HG02588 (cell line): ENCODE results near the gene ADPGK.
A peak's percentile ranks its signal among the peaks of the same experiment; 100 is the strongest.
"Not testable (repeated sequence)": the region's sequence is repeated elsewhere in the genome, so short reads cannot be mapped to it uniquely, and the experiment has no call there.

Experiments
- ATAC-seq: cut with Tn5 transposase; IDR thresholded peaks from one replicate; pipeline ENCODE4 v1.9.1; 2021; ENCODE audit warnings: mild to moderate bottlenecking, moderate library complexity; ENCODE audit not compliant: unreplicated experiment

ADPGK gene

GRCh38 chr15:72783640-72784455 is at the start of gene ADPGK:
Gene ADPGK (minus strand): TSS chr15:72783758. CDS start chr15:72783691, 67 bp downstream.
- peak; percentile 76 for ATAC-seq

GRCh38 chr15:72827226-72827625 is 43.7 kb upstream of the ADPGK start:
- ATAC-seq: no peak

GRCh38 chr15:72826611-72827010 is 43.1 kb upstream of the ADPGK start:
- no peak for ATAC-seq

- no peak for ATAC-seq
Observed at GRCh38 chr15:72825829-72826228, 42.3 kb upstream of the ADPGK start.

DNA sequence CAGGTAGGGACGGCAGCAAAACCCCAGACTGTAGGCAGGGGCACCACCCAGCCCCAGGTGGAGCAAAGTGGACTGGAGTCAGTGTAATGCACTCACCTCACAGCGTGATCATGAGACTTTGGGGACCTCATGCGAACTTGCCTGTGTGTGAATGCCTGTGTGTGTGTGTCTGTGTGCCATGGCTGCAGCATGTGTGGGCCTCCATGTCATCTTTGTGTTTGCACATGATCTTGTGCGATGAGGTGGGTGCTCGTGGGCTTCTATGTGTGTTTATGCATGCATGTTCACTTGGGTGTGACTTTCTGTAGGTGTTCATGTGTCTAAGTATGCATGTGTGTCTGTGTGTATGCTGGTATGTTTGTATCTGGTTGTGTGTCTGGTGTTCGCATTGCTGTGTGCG is 41.2 kb upstream of the ADPGK start:
- no peak for ATAC-seq

DNA sequence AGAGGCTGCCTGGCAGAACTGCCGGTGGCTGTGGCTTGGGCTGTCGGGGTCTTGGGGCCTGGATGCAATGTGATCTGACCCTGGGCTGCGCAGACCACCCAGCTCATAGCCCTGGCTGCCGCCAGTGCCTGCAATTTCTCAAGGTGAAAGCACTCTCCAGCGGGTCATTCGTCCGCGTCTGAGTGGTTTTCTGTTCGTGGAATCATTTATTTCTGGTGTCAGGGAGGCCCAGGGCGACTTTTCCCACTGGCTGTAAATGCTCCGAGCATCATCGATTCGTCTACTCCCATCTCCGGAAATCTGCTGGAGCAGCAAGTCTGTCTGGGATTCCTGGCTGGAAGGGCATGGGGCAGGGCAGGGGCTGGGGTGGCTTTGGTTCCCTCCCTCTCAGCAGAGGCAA is 40.6 kb upstream of the ADPGK start:
- ATAC-seq: no peak

- no peak for ATAC-seq
Observed at GRCh38 chr15:72820278-72820677, 36.7 kb upstream of the ADPGK start.

GRCh38 chr15:72818632-72819031 is 35.1 kb upstream of the ADPGK start:
- no peak for ATAC-seq

- ATAC-seq: no peak
Observed at GRCh38 chr15:72813345-72814004, 29.9 kb upstream of the ADPGK start.

GRCh38 chr15:72809329-72809728 is 25.8 kb upstream of the ADPGK start:
- no peak for ATAC-seq

DNA sequence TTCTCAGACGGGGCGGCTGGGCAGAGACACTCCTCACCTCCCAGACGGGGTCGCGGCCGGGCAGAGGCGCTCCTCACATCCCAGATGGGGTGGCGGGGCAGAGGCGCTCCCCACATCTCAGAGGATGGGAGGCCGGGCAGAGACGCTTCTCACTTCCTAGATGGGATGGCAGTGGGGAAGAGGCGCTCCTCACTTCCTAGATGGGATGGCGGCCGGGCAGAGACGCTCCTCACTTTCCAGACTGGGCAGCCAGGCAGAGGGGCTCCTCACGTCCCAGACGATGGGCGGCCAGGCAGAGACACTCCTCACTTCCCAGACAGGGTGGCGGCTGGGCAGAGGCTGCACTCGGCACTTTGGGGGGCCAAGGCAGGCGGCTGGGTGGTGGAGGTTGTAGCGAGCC is 23.8 kb upstream of the ADPGK start:
- not testable (repeated sequence) for ATAC-seq

DNA sequence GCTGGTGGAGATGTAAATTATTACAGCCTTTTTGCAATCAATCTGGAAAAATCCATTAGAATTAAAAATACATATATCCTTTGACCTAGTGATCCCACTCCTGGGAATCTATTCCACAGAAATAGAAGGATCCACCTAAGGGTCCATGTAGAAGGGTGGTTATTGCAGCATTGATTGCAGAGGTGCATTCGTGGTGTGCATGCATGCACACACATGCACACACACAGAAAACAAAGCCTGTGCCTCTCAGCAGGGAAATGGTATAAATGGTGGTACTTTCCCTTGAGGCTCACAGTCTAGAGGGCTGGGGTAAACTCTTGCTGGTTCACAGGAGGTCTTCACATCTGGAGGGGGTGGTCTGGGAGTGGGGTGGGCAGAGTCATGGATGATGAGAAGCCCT is 19.4 kb upstream of the ADPGK start:
- ATAC-seq: no peak

- ATAC-seq: no peak
Observed at GRCh38 chr15:72801590-72802325, 18.2 kb upstream of the ADPGK start.

DNA sequence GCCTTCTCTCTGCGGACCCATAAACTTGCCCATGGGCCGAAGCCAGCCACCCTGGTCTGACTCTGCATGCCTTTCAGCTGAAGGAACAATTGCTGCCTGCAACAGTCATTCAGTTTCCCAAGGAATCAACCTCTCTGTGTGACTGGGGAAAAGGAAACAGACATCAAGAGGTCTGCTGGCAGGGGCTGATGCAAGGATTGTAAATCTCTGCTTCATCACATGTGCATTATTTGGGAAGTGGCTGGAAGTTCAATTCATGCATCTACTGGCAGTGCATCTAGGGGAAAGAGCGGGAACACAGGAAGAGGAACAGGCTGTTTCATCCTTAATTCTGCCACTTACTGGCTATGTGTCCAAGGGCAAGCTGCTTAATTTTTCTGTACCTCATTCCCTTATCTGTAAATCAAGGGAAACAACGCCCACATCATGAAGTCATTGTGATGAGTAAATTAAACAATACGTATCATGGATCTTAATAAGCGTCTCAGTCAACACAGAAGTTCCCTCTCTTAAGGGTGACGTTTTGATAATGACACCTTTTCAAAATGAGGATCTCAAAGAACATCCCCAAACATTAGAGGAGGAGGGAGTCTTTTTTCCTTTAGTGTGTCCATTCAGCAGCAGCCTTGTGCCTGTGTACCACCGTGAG is 17.4 kb upstream of the ADPGK start:
- ATAC-seq: no peak

DNA sequence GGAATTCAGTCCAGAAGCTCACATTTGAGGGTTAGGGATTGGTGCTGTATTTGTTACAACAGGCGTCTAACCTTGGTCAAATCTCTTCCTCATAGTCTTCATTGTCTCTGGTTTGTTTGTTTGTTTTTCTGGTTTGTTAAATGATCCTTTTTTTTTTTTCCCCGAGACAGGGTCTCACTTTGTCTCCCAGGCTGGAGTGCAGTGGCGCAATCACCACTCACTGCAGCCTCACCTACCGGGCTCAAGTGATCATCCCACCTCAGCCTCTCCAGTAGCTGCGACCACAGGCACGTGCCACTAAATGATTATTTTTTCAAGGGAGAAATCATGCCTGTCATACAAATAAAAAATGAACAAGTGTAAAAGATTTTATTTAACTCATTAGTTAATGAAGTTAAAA is 14.3 kb upstream of the ADPGK start:
- no peak for ATAC-seq

- ATAC-seq: no peak
Observed at GRCh38 chr15:72797338-72797689, 13.8 kb upstream of the ADPGK start.

- ATAC-seq: no peak
Observed at GRCh38 chr15:72796515-72797337, 13.2 kb upstream of the ADPGK start.

DNA sequence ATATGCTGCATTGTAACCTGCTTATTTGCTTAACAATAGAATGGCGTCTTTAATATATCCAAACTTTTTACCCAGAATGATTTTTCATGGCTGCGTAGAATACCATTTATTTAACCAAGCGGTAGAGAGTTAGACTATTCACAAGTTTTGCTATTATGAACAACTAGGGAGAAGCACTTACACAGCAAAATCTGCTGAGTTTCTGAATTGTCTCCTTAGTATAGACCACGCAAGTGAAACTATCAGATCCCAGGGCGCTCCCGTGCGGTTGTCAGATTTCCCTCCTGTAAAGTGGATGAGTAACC is 12.6 kb upstream of the ADPGK start:
- no peak for ATAC-seq

DNA sequence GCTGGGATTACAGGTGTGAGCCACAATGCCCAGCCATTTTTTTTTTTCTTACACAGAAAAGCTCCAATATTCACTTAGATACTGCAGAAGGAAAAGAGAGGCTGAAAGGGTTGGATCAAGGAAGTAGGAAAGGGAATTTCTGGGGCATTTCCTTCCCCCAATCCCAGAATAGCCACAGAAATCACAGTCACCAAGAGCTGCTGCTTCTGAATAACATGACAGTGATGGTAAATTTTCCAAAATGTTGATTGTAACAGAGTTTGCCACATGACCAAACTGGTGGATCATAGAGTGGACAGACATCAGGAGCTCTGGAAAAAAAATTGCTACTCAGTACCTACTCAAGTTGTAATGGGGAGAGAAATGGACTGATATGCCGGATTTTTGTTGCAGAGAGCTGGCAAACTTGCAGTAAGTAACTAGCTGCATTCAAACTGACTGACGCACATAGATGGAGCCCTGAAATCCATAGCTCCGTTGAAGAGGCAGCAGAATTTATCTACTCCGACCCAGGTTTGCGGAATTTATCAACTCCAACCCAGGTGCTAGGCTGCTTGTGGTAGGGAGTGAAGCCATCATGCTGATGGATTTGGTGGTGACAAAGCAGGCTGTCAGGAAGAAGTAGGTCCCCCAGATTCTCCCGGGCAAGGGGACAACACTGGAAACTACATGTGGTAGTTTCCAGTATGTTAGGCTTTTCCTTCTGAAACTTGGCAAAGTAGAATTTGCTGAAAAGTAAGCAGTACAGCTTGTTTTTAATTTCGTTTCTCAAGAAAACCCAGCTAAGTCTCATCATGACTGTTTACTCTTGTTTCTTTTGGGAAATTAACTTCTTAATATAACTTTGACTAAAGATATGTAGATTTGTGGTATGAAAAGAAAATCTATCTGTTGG is 10.5 kb upstream of the ADPGK start:
- ATAC-seq: no peak

DNA sequence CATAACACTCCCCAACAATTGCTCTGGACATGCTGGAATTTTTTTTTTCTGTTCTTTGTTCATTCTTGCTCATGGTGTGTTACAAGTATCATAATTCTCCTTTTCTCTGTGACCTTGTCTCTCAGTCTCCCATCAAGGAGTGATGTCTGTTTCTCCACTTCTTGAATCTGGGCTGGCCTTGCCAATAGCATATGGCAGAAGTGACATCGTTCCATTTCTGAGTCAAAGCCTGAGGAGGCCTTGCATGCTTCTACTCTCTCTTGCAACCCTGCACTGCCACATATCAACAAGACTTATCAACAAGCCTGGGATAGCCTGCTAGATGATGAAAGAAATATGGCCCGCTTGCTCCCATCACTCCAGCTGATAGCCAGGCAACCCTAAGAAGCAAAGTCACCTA is 8.9 kb upstream of the ADPGK start:
- no peak for ATAC-seq
